PFSK-1 (cell line): ENCODE measurements around the gene SLAMF1.

Experiments
- FOXP2 ChIP-seq: optimal IDR thresholded peaks from 2 replicates; pipeline ENCODE3; 2011; ENCODE audit warnings: borderline replicate concordance, control low read depth, inconsistent platforms; ENCODE audit not compliant: insufficient read depth; ENCODE audit errors: extremely low read length, extremely low read depth
- POLR2AphosphoS5 ChIP-seq: IDR thresholded peaks from 2 replicates; pipeline ENCODE4 v1.6.1; 2012; ENCODE audit warnings: low read depth, mild to moderate bottlenecking, control low read depth, low read length, moderate library complexity
- SIN3A ChIP-seq: IDR thresholded peaks from 2 replicates; pipeline ENCODE4 v1.6.1; 2012; ENCODE audit warnings: mild to moderate bottlenecking, low read length, moderate library complexity, borderline replicate concordance; ENCODE audit not compliant: insufficient read depth
- TAF1 ChIP-seq: IDR thresholded peaks from 2 replicates; pipeline ENCODE4 v1.6.1; 2012; ENCODE audit warnings: low read length, control low read depth, borderline replicate concordance; ENCODE audit not compliant: insufficient read depth
- TF ChIP-seq, protein P1 (sequence below), 2 experiments: IDR thresholded peaks; 2 replicates each; pipeline versions ENCODE4 v1.6.1 to v1.8.0; 2011 to 2012; ENCODE audit warnings: low read depth in 2 of 2, low read length in 2 of 2, control low read depth in 1 of 2, inconsistent platforms in 1 of 2, mild to moderate bottlenecking in 1 of 2, moderate library complexity in 1 of 2; ENCODE audit not compliant: insufficient read depth in 1 of 2

DNA sequence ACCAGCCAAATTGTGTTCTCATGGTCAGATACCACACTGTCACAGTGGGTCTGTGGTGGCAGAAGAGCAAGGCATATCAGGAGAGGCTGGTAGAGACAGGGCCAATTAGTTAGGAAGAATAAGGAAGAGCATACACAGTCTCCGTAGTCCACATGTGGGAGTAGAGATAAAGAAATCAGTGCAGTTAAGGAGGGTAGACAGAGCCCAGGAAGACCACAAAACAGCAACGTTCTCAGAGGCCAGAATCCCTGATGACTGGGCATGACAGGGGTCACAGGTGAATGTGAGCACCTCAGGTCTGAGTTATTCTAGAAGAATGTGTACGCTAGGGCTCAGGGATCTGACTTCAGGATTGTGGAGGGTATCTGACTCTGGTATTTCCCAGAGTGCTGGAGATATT is 33.0 kb upstream of the SLAMF1 start:
- no peak for TF ChIP-seq POLR2AphosphoS5
- TF ChIP-seq, protein P1, sequence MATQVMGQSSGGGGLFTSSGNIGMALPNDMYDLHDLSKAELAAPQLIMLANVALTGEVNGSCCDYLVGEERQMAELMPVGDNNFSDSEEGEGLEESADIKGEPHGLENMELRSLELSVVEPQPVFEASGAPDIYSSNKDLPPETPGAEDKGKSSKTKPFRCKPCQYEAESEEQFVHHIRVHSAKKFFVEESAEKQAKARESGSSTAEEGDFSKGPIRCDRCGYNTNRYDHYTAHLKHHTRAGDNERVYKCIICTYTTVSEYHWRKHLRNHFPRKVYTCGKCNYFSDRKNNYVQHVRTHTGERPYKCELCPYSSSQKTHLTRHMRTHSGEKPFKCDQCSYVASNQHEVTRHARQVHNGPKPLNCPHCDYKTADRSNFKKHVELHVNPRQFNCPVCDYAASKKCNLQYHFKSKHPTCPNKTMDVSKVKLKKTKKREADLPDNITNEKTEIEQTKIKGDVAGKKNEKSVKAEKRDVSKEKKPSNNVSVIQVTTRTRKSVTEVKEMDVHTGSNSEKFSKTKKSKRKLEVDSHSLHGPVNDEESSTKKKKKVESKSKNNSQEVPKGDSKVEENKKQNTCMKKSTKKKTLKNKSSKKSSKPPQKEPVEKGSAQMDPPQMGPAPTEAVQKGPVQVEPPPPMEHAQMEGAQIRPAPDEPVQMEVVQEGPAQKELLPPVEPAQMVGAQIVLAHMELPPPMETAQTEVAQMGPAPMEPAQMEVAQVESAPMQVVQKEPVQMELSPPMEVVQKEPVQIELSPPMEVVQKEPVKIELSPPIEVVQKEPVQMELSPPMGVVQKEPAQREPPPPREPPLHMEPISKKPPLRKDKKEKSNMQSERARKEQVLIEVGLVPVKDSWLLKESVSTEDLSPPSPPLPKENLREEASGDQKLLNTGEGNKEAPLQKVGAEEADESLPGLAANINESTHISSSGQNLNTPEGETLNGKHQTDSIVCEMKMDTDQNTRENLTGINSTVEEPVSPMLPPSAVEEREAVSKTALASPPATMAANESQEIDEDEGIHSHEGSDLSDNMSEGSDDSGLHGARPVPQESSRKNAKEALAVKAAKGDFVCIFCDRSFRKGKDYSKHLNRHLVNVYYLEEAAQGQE (IDR thresholded peaks at IDR 0.05; ENCODE audit: insufficient read depth in 1 of 2, low read depth in 2 of 2, low read length in 2 of 2): no peak
- no peak for TF ChIP-seq SIN3A
- no peak for TF ChIP-seq TAF1
- TF ChIP-seq FOXP2: no peak
